ENCODE measurements around the gene RASSF3.

DNA sequence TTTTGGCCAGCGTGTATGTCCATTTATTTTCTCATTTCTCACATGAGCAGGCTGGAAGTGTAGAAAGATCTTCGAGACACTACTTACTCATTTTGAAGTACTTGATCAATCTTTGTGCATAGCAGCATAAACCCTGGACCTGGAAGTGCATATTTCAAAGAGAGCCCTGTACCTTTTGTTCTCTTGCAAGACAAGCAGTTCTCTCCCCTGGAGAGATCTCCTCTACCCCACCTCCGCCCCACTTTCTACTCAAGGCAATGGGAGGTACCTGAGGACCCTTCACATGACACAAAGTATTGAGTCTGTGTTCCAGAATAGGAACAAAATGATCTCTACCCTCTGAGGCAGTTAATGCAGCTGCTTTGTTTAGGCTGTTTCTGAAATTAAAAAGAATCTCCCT is 27.4 kb upstream of the RASSF3 start:
- TF ChIP-seq GATA2 (IDR thresholded peaks at IDR 0.05; ENCODE audit: low read depth, low read length) (no peak), GATA3 (IDR thresholded peaks at IDR 0.05; ENCODE audit: low read depth, low read length) (no peak)

Measured in SH-SY5Y (cell line).